Thoracic aorta (tissue), 2 donors: ENCODE data around the gene CCDC33. TPM values are rescaled to one million over a fixed set of nuclear protein-coding genes. Genes with fewer than 3 reads are reported as not detected.

Experiments
- ATAC-seq: fragments of 150-250 bp; one replicate; pipeline ENCODE4 v1.8.0; 2017; ENCODE audit warnings: low read depth; ENCODE audit not compliant: insufficient number of reproducible peaks, low FRiP score
- DNase-seq: peaks from one replicate; pipeline ENCODE4 v3.0.0-alpha.2; 2020; ENCODE audit warnings: low spot score
- H3K27ac ChIP-seq, 2 donors: fragments of 200-600 bp; sonication (generic); 1 replicate in 1 of 2; 2 replicates in 1 of 2; pipeline ENCODE4 v1.5.1; 2016; ENCODE audit warnings: mild to moderate bottlenecking in 2 of 2, moderate library complexity in 2 of 2
- H3K27me3 ChIP-seq: fragments of 200-600 bp; sonication (generic); replicated peaks from 2 replicates; pipeline ENCODE4 v1.6.0; 2016; ENCODE audit warnings: mild to moderate bottlenecking; ENCODE audit not compliant: insufficient read depth
- H3K36me3 ChIP-seq: fragments of 200-600 bp; sonication (generic); one replicate; pipeline ENCODE4 v1.5.1; 2016
- H3K4me1 ChIP-seq, 2 donors: fragments of 200-600 bp; sonication (generic); 1 replicate in 1 of 2; 2 replicates in 1 of 2; pipeline versions ENCODE4 v1.5.1 to v1.6.0; 2016; ENCODE audit warnings: low read depth in 2 of 2, mild to moderate bottlenecking in 1 of 2; ENCODE audit not compliant: control insufficient read depth in 1 of 2
- H3K4me3 ChIP-seq: fragments of 200-600 bp; sonication (generic); 2 replicates; pipeline ENCODE4 v1.5.1; 2016; ENCODE audit warnings: mild to moderate bottlenecking
- H3K9me3 ChIP-seq: fragments of 200-600 bp; sonication (generic); 2 replicates; pipeline ENCODE4 v1.5.1; 2016
- CTCF ChIP-seq: fragments of 200-600 bp; sonication (generic); IDR thresholded peaks from one replicate; pipeline ENCODE4 v1.5.1; 2019; ENCODE audit warnings: antibody characterized with exemption
- total RNA-seq, 2 donors: library from RNA; depleted of rRNA; stranded (reverse); fragments of >200 nt; gene quantifications; one replicate each; pipeline versions ENCODE4 v1.1.0 to v1.2.3, GENCODE V29; 2016

CCDC33 gene
- total RNA-seq, 2 donors from 2014 or later, result not detected

- Histone ChIP-seq H3K27me3 (no peaks in the 10 kb centered on the region), H3K36me3 (no peaks in the 10 kb centered on the region), H3K4me1 (peaks cover 0 to 9% of the 10 kb centered on the region in 2 donors), H3K27ac (no peak overlapping the region), H3K4me3 (no peak overlapping the region), H3K9me3 (no peaks in the 10 kb centered on the region)
- TF ChIP-seq CTCF, result no peak
- DNase-seq (no peak), ATAC-seq (no peak)
Measured at GRCh38 chr15:74231475-74231874, 4.7 kb upstream of the CCDC33 start.

- Histone ChIP-seq H3K27me3 (no peaks in the 10 kb centered on the region), H3K4me3 (no peak overlapping the region), H3K4me1 (peaks cover 0 to 7% of the 10 kb centered on the region in 2 donors), H3K27ac (no peak overlapping the region), H3K9me3 (no peaks in the 10 kb centered on the region), H3K36me3 (no peaks in the 10 kb centered on the region)
- no peak for DNase-seq
- TF ChIP-seq CTCF, result no peak
- ATAC-seq, result no peak
Measured at GRCh38 chr15:74233373-74233772, 2.8 kb upstream of the CCDC33 start.

GRCh38 chr15:74233851-74234597 lies 2.1 kb upstream of the CCDC33 start:
- H3K4me1 ChIP-seq, result peaks cover 0 to 4% of the 10 kb centered on the region in 2 donors
- DNase-seq (no peak), ATAC-seq (no peak)
- TF ChIP-seq CTCF, result no peak
- H3K27ac ChIP-seq, result no peak overlapping the region
- no peak overlapping the region for H3K4me3 ChIP-seq
- H3K27me3 ChIP-seq, result no peaks in the 10 kb centered on the region
- no peaks in the 10 kb centered on the region for H3K9me3 ChIP-seq
- no peaks in the 10 kb centered on the region for H3K36me3 ChIP-seq

- H3K4me3 ChIP-seq, result no peak overlapping the region
- H3K9me3 ChIP-seq, result no peaks in the 10 kb centered on the region
- DNase-seq (no peak), ATAC-seq (no peak)
- H3K36me3 ChIP-seq, result no peaks in the 10 kb centered on the region
- no peaks in the 10 kb centered on the region for H3K27me3 ChIP-seq
- TF ChIP-seq CTCF, result no peak
- H3K27ac ChIP-seq, result no peak overlapping the region
- H3K4me1 ChIP-seq, result peaks cover 4 to 9% of the 10 kb centered on the region in 2 donors
Measured at GRCh38 chr15:74234598-74234875, 1.6 kb upstream of the CCDC33 start.

GRCh38 chr15:74239051-74239705 lies 3.1 kb downstream of the CCDC33 start:
- ATAC-seq (no peak), DNase-seq (no peak)
- no peaks in the 10 kb centered on the region for H3K27me3 ChIP-seq
- no peak for TF ChIP-seq CTCF
- H3K9me3 ChIP-seq, result no peaks in the 10 kb centered on the region
- H3K36me3 ChIP-seq, result no peaks in the 10 kb centered on the region
- H3K4me1 ChIP-seq, result peaks cover 29 to 48% of the 10 kb centered on the region in 2 donors
- H3K27ac ChIP-seq, result peak overlapping the region in 1 of 2 donors; percentile 10
- no peak overlapping the region for H3K4me3 ChIP-seq
